T-helper 9 cell (primary cell): Measurements from ENCODE around the gene SIAE.
A peak's percentile ranks its signal among the peaks of the same experiment; 100 is the strongest.

Experiments
- DNase-seq: peaks from one replicate; pipeline ENCODE4 v3.0.0-alpha.2; 2020

The SIAE gene

DNA sequence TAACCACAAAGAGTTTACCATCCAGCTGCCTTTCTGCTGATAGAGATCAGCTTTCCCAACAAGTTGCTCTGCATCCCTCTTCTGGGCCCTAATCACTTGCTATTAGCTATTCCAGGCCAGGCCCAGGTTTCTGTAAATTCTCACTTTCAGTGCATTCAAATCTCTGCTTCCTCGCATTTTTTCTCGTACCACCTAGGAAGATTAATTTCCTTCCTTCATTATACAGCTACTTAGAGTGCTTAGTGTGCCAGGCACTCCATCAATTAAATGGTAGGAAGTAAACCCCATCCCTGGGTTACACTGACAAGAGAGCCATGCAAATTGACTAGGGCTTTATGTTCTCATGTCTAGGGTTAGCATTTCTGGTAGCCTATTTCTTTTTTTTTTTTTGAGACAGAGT, 9.7 kb downstream of the SIAE start:
- DNase-seq = no peak

- no peak for DNase-seq
These were observed 11.4 kb downstream of the SIAE start for GRCh38 chr11:124662106-124662505.

DNA sequence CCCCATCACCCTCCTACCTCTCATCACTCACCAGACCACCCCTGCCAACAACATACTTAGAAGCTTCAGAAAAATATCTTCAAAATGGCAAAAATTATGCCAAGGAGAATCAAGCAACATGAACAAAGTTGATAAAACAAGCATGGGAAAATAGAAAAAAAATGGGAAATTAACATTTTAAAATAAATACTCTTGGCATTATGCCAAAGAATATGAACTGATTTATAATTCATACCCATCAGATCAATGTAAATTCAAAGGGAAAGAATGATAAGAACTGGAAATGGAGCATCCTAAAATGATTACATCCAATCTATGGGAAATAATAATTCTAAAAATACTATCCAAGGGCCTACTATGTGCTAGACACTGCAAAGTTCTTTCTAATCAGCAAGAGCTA, 12.0 kb downstream of the SIAE start:
- no peak for DNase-seq

GRCh38 chr11:124658986-124659385, 14.6 kb downstream of the SIAE start:
- no peak for DNase-seq

- DNase-seq = no peak
These were observed 15.0 kb downstream of the SIAE start for GRCh38 chr11:124658501-124658900.

DNA sequence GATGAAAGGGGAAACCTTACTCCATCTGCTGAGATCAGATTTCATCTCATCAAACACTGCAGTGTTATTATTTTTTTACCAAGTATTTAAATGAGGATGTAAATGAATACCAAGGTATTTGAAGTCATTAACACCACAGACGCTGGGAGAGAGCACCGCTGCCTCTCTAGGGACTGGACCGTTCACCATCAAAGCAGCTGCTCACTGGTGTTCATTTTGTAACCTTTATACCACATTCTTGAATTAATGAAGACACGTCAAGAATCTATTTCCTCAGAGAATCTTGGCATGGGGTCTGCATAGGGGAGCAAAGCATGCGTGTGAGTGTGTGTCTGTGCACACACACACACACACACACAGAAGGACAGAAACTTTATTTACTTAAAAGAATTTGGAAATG, 15.6 kb downstream of the SIAE start:
- DNase-seq = no peak

DNA sequence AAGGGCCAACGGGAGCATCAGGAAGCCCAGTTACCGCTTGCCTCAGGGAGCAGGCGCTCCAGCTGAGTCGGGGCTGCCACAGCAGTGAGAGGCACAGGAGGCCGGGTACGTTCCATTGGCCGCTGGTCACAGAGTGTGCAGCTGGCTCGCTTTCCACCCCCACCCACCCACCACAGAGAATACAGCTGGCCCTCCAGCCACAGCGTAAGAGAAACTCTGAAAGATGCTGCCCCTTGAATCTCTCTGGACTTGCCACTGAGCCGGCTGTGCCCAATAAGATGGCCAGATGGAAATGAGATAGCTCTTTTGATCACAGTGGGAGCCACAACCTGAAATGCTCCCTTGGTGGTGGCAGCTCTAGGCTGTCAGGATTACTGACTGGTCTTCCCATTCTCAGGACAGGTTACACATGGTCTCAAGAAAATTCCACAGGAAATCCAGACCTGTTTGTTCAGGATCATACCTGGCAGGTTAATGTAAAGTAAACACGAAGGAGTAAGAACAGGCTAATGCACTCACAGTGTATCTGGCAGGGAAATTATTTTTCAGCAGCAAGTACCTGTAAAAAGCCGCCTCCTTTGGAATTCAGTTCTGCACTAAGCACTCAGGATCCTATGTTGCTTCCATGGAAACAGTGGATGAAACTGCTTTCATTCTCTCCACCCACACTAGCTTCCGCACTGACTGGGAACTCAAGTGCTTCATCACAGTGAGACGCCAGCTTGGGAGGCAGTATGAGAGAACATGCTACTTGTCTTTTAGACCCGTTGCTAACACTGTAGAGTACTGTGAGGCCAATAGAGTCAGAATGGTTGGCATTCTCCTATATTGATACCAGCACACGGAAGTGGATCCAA, 16.5 kb downstream of the SIAE start:
- no peak for DNase-seq

GRCh38 chr11:124648610-124649009, 24.9 kb downstream of the SIAE start:
- DNase-seq = no peak

GRCh38 chr11:124646148-124646547, 27.4 kb downstream of the SIAE start:
- DNase-seq = no peak

GRCh38 chr11:124644426-124645280, 28.9 kb downstream of the SIAE start:
- peak; percentile 12 for DNase-seq

DNA sequence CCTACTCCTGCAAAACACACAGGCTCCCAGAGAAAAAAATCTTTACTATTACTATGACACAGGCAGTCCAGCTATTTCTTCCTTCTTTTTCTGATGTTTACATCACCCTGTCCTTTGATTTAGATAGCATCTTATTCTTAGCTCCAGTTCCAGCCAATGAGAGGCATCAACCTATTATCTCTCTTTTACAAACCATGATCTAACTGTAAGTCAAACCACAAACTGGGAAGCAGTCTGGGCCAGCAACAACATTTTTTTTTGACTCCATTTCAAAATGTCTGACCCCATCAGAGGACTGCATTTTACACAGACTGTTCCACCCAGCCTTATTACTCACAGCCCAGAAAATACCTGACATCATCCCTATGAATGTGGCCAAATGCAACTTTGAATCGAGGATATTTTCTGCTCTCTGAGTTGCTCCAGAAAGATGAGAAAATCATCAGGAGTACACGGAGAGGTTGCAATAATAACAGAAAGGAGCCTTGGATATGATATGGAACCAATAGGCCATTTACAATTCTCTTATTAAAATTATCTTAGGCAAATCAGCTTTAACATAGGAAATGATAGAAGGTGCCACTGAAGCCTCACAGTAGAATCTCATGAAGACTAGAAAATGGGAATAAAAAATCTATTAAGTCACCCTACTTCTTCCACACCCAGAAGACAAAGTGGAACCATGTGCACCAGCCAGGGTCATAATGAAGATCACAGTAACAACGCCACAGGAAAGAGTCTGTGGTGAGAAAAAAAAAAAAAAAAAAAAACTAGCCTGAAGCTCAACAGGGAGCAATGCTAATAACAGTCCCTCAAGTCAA, 29.7 kb downstream of the SIAE start:
- no peak for DNase-seq

GRCh38 chr11:124643042-124643604, 30.4 kb downstream of the SIAE start:
- DNase-seq = no peak

- no peak for DNase-seq
These were observed 30.9 kb downstream of the SIAE start for GRCh38 chr11:124642628-124643027.

- no peak for DNase-seq
These were observed 32.9 kb downstream of the SIAE start for GRCh38 chr11:124640666-124641065.

GRCh38 chr11:124639186-124639585, 34.4 kb downstream of the SIAE start:
- no peak for DNase-seq

DNA sequence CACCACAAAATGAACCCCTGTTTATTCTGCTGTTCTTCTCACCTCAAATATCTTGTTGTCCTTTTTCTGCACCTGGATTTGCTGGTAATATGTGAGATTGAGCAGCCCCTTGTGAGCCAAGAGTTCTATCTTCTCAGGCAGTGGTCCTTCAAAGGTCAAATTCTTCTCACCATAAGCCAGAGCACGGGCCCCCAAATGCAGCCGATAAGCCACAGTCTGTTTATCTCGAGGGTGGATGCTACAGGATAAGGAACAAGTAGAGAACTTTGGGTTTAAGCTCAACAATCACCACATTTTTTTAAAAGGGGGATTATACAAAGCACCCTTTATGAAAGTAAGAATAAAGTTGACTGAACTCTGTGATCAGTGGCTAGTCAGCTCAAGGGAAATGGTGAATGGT, 35.0 kb downstream of the SIAE start:
- DNase-seq = no peak

DNA sequence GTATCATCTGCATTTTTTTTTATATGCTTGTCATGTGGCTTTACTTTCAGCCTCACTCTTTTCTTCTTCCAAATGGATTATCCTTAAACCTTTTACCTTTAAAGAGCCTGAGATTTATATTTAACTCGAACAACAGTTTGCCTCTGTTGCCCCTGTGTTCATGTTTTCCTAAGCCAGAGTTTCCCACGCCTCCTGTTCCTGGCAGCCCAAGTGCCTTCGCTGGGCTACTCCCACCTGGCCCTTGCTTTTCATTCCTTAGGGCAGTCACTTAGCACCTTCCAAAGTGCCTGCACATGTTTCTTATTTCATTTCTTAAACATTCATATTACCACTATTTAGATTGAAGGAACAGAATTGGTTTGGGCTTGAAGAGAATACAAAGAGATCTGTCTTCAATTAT, 37.6 kb downstream of the SIAE start:
- no peak for DNase-seq

GRCh38 chr11:124633355-124633754, 40.2 kb downstream of the SIAE start:
- DNase-seq = no peak

- DNase-seq = no peak
These were observed 43.6 kb downstream of the SIAE start for GRCh38 chr11:124629961-124630360.

GRCh38 chr11:124627546-124627945, 46.0 kb downstream of the SIAE start:
- DNase-seq = no peak

GRCh38 chr11:124625504-124626168, 47.9 kb downstream of the SIAE start:
- no peak for DNase-seq

GRCh38 chr11:124623861-124624525, 49.5 kb downstream of the SIAE start:
- no peak for DNase-seq
